ENCODE data around the gene CYP4F2.
"Not testable (repeated sequence)": the region's sequence is repeated elsewhere in the genome, so short reads cannot be mapped to it uniquely, and the experiment has no call there.

The CYP4F2 gene

GRCh38 chr19:15894359-15894758 is 3.5 kb downstream of the CYP4F2 start:
- peaks cover 4% of the 10 kb centered on the region for H3K9me3 ChIP-seq (ENCODE audit: control insufficient read depth, low read length)
- no peaks in the 10 kb centered on the region for H3K79me2 ChIP-seq

GRCh38 chr19:15893477-15893876 is 4.4 kb downstream of the CYP4F2 start:
- no peak overlapping the region for H3K9ac ChIP-seq
- H3K9me3 ChIP-seq (ENCODE audit: control insufficient read depth, low read length): peaks cover 4% of the 10 kb centered on the region
- no peak overlapping the region for H2AFZ ChIP-seq
- H3K36me3 ChIP-seq (ENCODE audit: control insufficient read depth, insufficient read depth, low read length): no peaks in the 10 kb centered on the region
- H3K27me3 ChIP-seq (ENCODE audit: control insufficient read depth, insufficient read depth, low read length): no peaks in the 10 kb centered on the region
- H3K4me2 ChIP-seq (ENCODE audit: low read length): no peak overlapping the region
- H3K79me2 ChIP-seq: no peaks in the 10 kb centered on the region
- H3K4me1 ChIP-seq: no peaks in the 10 kb centered on the region
- H3K4me3 ChIP-seq (ENCODE audit: low read depth, low read length): no peak overlapping the region
- TF ChIP-seq CTCF (IDR thresholded peaks at IDR 0.05): no peak
- H3K27ac ChIP-seq: no peak overlapping the region

More at GRCh38 chr19:15894359-15894758, 3.5 kb downstream of the CYP4F2 start:
- Histone ChIP-seq H3K4me3 (ENCODE audit: low read depth, low read length) (no peak overlapping the region), H3K27me3 (ENCODE audit: control insufficient read depth, insufficient read depth, low read length) (no peaks in the 10 kb centered on the region), H2AFZ (no peak overlapping the region), H3K9ac (no peak overlapping the region), H3K27ac (no peak overlapping the region), H3K4me2 (ENCODE audit: low read length) (no peak overlapping the region), H3K36me3 (ENCODE audit: control insufficient read depth, insufficient read depth, low read length) (no peaks in the 10 kb centered on the region), H3K4me1 (no peaks in the 10 kb centered on the region)
- no peak for TF ChIP-seq CTCF (IDR thresholded peaks at IDR 0.05)

- H2AFZ ChIP-seq: no peak overlapping the region
- no peaks in the 10 kb centered on the region for H3K79me2 ChIP-seq
- H3K9ac ChIP-seq: no peak overlapping the region
- H3K27me3 ChIP-seq (ENCODE audit: control insufficient read depth, insufficient read depth, low read length): no peaks in the 10 kb centered on the region
- H3K27ac ChIP-seq: no peak overlapping the region
- H3K36me3 ChIP-seq (ENCODE audit: control insufficient read depth, insufficient read depth, low read length): no peaks in the 10 kb centered on the region
- H3K4me2 ChIP-seq (ENCODE audit: low read length): no peak overlapping the region
- TF ChIP-seq CTCF (IDR thresholded peaks at IDR 0.05): no peak
- H3K4me3 ChIP-seq (ENCODE audit: low read depth, low read length): no peak overlapping the region
- no peaks in the 10 kb centered on the region for H3K4me1 ChIP-seq
- H3K9me3 ChIP-seq (ENCODE audit: control insufficient read depth, low read length): peaks cover 4% of the 10 kb centered on the region
Observed at GRCh38 chr19:15892012-15892411, 5.9 kb downstream of the CYP4F2 start.

- no peak for TF ChIP-seq CTCF (IDR thresholded peaks at IDR 0.05)
- H3K79me2 ChIP-seq: no peaks in the 10 kb centered on the region
- H3K9me3 ChIP-seq (ENCODE audit: control insufficient read depth, low read length): peaks cover 4% of the 10 kb centered on the region
- H3K27ac ChIP-seq: no peak overlapping the region
- no peaks in the 10 kb centered on the region for H3K27me3 ChIP-seq (ENCODE audit: control insufficient read depth, insufficient read depth, low read length)
- H3K4me1 ChIP-seq: no peaks in the 10 kb centered on the region
- no peak overlapping the region for H2AFZ ChIP-seq
- no peak overlapping the region for H3K4me3 ChIP-seq (ENCODE audit: low read depth, low read length)
- H3K4me2 ChIP-seq (ENCODE audit: low read length): no peak overlapping the region
- no peaks in the 10 kb centered on the region for H3K36me3 ChIP-seq (ENCODE audit: control insufficient read depth, insufficient read depth, low read length)
- H3K9ac ChIP-seq: no peak overlapping the region
Observed at GRCh38 chr19:15891434-15891833, 6.4 kb downstream of the CYP4F2 start.

GRCh38 chr19:15889339-15889738 is 8.5 kb downstream of the CYP4F2 start:
- H3K4me2 ChIP-seq (ENCODE audit: low read length); H3K79me2 ChIP-seq; H3K4me1 ChIP-seq; H3K27ac ChIP-seq; H3K27me3 ChIP-seq (ENCODE audit: control insufficient read depth, insufficient read depth, low read length); H2AFZ ChIP-seq; H3K36me3 ChIP-seq (ENCODE audit: control insufficient read depth, insufficient read depth, low read length); H3K9me3 ChIP-seq (ENCODE audit: control insufficient read depth, low read length); H3K4me3 ChIP-seq (ENCODE audit: low read depth, low read length); H3K9ac ChIP-seq: not testable (repeated sequence)
